ENCODE measurements around the gene VEZF1.

DNA sequence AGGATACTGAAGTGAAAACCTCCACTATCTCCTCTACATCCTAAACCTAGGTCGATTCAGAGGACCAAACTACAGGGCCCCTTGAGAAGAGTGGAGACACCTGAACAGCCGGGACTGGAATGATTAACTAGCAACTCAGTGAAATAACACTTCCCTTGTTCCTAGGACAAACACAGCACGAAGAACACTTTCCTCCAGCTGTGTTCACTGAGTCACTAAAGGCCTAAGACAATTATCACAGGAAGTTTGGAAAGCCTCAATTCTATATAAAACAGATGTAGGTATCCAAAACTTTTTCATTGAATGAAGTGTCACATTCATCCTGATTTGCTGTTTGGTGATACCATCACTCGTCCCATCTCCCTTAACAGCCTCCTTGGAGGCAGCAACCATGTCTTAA, 17.3 kb downstream of the VEZF1 start:
- TF ChIP-seq, protein P1, sequence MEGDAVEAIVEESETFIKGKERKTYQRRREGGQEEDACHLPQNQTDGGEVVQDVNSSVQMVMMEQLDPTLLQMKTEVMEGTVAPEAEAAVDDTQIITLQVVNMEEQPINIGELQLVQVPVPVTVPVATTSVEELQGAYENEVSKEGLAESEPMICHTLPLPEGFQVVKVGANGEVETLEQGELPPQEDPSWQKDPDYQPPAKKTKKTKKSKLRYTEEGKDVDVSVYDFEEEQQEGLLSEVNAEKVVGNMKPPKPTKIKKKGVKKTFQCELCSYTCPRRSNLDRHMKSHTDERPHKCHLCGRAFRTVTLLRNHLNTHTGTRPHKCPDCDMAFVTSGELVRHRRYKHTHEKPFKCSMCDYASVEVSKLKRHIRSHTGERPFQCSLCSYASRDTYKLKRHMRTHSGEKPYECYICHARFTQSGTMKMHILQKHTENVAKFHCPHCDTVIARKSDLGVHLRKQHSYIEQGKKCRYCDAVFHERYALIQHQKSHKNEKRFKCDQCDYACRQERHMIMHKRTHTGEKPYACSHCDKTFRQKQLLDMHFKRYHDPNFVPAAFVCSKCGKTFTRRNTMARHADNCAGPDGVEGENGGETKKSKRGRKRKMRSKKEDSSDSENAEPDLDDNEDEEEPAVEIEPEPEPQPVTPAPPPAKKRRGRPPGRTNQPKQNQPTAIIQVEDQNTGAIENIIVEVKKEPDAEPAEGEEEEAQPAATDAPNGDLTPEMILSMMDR (IDR thresholded peaks at IDR 0.05) = no peak
- TF ChIP-seq EZH2 (IDR thresholded peaks at IDR 0.05; ENCODE audit: borderline replicate concordance, insufficient read depth, low read depth, low read length, poor library complexity, severe bottlenecking) = no peak

All from B cell (primary cell).